HG02938 (cell line): Measurements from ENCODE around the gene AIRE.

Experiments used
- ATAC-seq: cut with Tn5 transposase; IDR thresholded peaks from one replicate; pipeline ENCODE4 v1.9.1; 2021; ENCODE audit warnings: mild to moderate bottlenecking, moderate library complexity; ENCODE audit not compliant: unreplicated experiment

The AIRE gene

DNA sequence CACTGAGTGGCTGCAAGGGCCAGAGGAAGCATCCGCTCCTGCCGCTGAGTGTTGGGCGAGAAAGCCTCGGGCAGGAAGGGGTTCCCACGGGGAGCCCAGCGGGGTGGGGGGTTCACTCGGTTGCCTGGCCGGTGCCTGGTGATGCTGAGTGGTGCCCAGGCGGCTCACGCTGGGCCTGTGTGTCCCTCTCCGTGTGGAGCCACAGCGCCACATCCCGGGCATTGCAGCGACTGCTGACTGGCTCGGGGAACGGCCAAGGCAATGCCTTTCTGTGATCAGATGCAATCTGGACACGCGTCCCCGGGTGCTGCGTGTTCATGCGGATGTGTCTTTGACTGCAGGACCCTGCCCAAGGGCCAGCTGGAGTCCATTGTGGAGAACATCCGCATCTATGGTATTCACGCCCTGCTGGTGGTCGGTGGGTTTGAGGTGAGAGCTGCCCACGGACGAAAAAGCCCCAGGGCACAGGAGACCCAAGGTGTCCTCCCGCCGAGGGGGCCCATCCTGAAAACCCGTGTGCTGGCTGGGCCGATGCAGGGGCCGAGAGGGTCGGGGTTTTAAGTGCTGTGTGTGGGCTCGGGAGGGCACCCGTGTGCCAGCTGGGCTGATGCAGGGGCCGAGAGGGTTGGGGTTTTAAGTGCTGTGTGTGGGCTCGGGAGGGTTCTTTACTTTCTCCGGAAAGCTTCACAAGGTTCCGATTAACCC, 37.1 kb downstream of the AIRE start:
- no peak for ATAC-seq

DNA sequence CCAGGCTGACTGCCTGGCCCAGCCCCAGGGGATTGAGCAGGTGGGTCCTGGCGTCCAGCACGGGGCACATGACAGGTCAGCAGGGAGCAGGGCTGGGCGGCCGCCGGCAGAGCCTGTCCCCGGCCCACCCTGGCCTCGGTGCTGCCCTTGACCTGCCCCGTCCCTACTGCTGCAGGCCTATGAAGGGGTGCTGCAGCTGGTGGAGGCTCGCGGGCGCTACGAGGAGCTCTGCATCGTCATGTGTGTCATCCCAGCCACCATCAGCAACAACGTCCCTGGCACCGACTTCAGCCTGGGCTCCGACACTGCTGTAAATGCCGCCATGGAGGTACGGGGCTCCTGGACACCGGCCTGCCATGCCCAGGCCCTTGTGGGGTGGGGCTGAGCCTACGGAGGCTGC, 37.9 kb downstream of the AIRE start:
- ATAC-seq, result no peak

DNA sequence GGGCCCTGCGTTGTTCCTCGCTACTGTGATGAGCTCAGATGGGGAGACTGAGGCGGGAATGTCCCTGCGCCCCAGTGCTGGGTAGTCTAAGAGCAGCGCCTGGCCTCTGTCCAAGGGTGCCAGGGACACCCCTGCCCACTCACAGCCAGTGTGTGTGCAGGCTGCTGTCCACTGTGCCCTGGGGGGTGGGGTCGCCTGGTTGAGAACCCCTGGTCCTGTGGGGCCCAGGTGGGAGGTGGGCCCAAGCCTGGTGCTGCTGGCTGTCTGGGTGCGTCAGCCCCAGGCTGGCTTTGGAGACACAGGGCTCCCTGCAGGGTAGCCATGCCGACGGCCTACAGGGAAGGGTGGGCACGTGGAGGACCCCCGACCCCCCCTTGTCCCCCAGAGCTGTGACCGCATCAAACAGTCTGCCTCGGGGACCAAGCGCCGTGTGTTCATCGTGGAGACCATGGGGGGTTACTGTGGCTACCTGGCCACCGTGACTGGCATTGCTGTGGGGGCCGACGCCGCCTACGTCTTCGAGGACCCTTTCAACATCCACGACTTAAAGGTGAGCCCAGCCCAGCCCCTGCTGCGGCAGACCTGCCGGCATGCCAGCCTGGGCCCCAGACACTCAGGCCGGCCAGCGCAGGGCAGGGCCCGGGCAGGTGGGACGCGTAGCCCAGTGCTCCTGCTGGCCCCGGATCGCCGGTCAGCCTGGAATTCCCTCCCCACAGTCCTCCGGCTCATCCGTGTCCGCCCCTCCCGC, 38.6 kb downstream of the AIRE start:
- ATAC-seq, result no peak

DNA sequence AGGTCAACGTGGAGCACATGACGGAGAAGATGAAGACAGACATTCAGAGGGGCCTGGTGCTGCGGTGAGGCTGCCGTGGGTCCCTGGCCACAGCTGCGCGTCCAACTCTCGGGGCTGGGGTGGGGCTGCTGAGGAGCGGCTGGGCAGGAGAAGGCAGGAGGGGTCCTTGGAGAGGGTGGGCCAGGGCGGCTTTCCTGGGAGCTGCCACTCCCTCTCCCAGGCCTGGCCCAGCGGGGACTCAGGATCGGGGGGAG, 39.1 kb downstream of the AIRE start:
- no peak for ATAC-seq

DNA sequence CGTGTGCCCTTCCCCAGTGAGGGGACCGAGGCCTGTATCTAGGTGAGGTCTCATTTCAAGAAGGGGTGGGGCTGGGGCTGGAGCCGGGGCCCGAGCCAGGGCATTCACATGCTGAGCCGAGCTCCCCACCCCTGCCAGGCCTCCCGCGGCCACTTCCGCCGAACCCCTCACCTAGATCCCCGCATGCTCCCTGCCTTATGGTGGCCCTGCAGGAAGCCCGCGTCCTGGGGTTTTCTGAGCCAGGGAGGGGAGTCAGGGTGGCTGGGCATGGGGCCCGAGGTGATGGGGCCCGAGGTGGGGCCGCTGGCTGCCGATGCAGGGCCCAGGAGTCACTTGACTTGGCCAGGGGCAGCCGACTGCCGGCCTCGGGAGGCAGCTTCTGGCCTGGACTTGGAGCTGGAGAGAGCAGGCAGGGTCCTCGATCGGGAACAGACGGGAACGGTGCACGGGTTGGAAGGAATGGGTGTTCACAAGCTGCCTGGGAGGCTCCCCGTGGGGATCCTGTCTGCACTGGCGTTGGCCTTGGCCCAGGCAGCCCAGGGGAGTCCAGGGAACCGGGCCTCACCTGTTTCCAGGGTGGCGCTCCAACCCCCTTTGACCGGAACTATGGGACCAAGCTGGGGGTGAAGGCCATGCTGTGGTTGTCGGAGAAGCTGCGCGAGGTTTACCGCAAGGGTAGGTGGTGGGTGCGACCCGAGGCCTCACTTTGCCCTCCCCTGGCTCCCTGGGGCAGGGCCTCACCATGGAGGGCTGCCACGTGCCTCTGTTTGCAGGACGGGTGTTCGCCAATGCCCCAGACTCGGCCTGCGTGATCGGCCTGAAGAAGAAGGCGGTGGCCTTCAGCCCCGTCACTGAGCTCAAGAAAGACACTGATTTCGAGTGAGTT, 40.0 kb downstream of the AIRE start:
- no peak for ATAC-seq

DNA sequence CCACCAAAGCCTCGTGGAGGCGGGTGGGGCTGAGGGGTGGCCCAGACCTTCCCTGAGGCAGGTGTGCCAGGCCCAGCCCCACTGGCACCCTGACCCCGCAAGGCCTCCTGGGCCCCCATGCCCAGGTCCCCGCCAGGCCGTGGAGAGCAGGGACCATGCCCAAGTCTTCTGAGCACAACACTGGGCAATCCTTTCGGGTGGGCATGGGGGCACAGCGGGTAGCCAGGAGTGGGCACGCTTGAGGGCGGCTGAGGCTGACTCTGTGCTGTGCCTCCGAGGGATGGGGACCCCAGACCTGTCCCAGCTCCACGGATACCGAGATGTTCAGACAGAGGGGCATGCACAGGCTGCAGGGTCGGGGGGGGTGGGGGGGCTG, 40.6 kb downstream of the AIRE start:
- ATAC-seq, result no peak

DNA sequence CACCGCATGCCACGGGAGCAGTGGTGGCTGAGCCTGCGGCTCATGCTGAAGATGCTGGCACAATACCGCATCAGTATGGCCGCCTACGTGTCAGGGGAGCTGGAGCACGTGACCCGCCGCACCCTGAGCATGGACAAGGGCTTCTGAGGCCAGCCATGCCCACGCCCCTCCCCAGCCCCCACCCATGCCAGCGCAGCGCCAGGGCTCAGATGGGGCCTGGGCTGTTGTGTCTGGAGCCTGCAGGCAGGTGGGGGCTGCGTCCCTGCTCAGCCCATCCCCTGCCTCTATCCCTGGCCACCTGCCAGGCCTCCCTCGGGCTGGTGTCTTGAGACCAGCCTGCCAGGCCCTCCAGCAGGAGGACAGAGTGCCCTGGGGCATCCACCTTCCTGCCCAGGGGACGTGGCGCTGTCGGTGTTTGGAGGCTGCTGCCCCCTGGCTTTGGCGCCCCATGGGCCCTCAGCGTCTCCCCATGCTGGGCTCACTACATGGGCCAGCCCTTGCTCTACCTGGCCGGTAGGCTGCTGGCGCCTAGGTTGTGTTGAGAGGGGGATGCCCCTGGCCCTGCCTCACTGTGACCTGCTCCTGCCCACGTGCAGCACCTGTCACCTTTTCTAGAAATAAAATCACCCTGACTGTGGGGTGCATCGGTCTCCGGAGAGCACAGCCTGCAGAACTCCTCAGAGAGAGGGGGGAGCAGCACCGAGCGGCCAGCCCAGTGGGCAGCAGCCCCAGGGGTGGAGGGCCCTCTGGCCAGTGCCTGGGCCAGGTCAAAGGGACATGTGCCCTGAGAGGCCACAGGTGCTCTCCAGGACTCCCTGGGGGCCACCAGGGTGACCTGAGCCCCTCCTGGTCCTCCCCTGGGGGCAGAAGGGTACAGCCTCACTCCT, 41.3 kb downstream of the AIRE start:
- no peak for ATAC-seq

DNA sequence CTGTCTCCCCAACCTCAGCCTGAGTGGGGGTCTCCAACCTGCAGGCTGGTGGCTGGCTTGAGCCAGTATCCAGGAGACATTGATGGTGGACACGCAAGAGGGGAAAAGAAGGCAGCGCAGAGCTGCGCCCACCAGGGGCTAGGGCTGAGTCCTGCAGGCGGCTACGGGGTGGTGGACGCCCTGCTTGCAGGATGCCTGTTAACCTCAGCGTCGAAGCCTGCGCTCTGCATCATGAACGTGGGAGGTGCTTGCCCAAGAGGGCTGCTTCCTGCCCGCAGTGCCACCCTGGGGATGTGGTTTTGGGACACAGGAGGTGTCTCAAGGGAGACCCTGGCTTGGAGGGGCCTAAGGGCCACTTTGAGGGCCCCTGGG, 41.9 kb downstream of the AIRE start:
- no peak for ATAC-seq

DNA sequence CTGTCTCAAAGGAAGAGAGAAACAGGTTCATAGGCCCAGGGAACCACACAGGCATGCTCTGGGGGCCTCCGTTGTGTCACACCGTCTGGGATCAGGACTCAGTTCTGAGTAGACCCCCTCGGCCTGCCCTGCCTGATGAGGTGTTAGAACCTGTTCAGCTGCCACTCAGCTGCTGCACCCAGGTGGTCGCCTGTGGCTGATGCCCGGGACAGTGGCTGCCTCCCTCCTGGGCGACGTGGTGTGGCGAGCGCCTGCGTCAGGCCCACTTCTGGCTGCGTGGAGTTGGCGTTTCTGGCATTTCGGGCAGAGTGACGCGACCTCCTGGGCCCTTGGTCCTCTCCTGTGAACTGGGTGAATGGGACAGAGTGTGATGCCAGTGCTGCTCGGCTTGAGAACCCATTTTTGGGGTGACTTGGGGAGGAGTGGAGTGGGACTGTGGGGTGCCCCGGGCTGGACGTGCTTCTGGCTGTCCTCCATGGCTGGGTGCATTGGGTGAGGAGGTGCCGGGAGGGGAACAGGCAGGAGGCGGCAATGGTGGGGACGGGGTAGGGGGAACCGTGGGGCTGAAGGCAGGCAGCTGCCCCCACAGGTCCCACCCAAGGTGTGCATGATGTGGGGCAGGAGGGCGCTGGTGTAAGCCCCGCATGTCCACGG, 42.7 kb downstream of the AIRE start:
- ATAC-seq, result no peak

DNA sequence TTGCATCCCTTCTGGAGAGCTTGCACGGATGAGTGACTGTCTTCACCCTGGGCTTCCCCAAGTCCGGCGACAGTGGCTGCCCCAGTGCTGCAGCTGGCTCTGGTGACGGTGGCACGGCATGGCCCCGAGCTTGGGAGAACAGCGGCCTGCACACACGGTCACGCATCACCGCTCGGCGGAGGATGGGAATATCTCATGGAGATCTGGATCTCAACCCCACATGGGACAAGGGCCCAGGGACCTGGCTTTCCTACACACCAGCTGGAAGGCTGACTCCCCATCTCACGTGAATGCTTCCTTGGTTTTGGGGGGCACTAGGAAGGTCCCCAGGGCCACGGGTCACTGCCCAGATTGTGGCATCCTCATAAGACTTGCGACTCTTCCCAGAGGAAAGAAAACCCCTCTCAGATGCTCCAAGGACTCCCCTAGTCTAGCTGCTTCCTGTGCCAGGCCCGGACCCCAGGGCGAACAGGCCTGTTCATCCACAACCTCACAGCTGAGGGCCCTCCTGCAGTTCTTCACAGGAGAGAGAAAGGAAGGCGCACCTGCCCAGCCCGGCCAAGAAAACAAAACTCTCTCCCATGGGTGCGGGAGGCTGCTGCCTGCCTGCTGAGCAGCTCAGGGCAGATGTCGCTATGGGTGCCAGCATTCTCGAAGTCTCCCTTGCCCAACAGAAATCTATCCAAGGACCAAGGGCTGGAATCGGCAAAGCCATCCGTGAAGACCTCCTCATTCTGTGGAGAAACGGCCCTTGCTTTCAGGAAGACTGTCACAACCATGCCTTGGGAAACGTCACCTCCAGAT, 43.6 kb downstream of the AIRE start:
- no peak for ATAC-seq

DNA sequence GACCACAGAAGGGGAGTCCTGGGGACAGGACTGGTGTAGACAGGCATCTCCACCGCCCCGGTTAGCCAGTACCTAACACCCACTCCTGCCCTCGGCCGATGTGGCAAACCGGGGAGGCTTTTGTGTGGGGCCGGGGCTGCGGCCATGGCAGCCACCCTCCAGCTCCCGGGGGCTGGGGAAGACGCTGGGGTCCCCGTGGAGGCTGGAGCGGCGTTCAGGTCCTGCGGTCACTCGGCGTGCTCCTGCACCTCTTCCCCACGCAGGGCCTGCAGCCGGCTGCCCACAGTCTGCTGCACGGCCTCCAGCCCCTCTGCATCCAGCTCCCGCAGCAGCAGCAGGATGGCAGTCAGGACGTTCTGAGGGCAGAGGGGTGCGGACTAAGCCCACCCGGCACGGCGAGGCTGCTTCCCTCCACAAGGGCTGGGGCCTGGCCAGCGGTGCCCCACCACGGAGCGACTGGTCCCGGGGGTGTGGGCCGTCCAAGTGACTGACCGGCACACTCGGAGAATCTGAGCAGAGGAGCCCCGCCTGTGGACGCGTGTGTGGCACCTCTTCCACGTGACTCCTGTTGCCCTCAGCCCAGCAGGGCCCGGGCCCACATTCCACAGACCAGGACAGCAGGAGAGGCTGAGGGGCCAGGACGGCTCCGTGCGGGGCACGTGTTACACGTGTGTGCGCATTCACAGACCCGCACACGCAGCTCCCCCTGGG, 44.5 kb downstream of the AIRE start:
- no peak for ATAC-seq

DNA sequence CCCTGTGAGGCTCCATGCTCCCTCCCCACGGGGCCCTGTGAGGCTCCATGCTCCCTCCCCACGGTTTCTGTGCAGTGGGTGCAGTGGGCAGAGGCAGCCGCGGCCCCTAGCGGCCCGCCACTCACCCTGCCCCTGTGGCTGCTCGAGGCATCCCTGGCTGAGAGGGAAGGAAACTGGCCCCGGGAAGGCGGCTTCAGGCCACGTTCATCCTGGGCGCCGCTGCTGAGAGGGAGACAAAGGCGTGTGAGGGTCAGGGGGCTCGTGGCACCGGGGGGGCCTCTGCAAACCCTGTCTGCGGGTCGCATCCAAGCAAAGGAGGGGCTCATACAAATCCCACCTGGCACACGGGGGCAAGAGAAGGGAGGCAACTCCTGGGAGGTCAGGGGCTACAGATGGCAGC, 45.0 kb downstream of the AIRE start:
- ATAC-seq, result no peak

DNA sequence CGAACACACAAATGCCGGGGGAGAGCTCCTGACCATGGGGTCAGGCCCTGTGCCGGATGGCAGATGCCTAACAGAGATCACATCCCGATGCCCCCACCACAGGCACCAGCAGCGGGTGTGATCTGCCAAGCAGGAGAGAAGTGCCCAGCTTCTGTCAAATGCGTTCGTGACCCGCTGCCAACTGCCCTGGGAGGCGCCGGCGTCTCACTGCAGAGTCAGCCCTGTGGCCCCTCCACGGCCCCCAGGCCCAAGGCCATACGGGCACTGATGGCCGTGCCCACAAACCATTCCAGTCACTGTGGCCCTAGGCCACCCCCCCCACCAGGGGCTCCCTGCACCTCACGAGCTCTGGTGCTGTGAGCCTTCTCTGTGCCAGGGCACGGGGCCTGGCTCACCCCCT, 45.5 kb downstream of the AIRE start:
- ATAC-seq, result no peak

DNA sequence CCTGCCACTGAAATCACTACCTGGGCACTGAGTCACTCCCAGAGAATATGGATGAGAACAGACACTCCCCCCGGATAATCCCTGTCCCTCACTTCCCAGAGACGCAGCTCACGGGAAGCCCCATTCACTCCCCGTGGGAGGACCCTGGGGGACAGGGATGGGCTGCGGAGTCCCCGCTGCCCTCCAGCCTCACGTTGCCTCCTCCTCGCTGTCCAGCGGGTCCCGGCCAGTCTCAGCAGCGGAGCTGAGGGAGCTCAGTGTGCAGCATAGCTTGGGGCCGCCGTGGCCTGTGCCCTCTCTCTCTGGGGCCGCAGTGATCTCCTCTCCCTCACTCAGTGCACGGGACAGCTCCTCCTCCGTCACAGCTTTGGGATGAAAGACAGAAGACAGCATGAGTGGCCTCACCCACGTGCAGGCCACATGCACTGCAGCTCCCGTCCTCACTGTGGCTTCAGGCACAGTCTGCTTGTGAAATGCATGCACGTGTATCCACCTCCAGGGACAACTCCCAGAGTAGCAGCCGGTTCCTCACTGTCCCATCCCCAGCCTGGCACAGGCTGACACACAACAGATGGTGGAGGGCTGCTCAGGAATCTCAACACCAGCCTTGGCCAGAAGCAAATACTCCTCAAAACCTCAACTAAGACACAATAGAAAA, 46.1 kb downstream of the AIRE start:
- no peak for ATAC-seq

DNA sequence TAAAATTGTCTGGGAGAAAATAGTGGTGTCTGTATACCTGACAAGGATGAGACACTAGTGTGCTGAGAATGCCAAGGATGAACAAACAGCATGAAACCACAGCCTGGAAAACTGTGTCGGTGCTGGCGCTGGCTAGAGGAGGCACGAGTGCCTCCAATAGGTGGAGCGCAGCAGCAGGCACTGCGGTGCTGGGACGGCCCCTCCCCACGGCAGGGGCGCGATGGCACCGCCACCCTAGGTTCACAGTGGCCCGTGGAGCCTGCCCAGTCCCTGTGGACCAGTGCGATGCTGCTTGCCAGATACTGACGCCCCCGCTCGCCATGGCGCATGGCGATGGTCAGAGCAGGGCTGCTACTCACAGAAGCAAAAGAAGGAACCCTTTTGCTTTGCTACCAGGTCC, 46.7 kb downstream of the AIRE start:
- ATAC-seq, result no peak

DNA sequence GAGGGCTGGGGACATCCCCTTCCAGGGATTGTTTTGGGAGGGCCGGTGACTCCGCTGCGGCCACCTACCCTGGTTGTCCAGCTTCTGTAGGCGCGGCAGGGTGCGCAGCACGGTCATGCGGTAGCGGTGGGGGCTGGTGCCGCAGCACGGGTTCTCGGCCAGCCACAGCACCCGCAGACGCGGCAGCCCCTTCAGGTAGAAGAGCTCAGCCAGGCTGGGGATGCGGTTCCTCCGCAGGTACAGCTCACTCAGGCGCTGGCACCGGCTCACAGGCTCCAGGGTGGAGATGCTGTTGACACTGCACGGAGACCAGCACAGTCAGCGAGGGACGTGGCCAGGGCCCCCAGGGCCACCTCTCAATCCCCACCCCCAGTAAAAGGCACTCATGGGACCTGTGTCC, 47.3 kb downstream of the AIRE start:
- no peak for ATAC-seq

DNA sequence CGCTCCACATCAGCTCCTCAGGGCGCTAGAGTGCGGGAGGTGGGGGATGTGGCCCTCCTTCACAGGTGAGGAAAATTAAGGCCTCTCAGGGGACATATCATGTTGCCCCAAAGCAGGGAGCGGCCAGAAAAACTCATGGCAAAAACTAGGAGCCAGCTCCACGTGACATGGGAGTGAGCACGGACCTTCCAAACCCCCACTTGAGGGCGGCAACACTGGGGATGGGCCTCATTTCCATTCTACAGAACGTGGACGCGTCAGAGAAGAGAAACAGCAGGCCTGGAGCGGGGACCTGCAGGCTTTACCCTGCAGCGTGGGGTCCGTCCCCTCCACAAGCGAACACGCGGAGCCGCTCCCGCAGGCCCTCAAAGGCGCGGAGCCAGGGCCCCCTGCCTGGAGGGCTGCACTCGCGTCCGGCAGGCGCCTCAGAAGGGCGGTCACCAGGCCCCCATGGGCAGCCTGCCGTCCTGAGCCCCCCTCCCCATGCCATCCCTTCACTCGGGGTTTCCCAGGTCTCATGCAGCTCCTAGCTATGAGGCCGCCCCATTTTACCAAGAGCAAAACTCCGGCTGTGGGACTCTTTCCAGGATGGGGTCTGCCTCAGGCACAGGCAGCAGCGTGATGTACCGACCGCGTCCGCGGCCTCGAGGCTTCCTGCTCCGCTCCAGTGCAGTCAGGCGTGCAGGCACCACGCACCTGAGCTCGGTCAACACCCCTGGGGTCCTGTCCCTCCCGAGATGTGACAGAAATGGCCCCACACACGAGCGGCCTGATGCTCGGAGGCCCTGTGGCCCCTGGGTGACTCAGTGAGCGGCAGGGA, 48.0 kb downstream of the AIRE start:
- ATAC-seq, result no peak
